Bronchial epithelial cell (primary cell): ENCODE measurements around the gene AKAP9. TPM values are rescaled to one million over a fixed set of nuclear protein-coding genes. Genes with fewer than 3 reads are reported as not detected.
"Not testable (repeated sequence)": the region's sequence is repeated elsewhere in the genome, so short reads cannot be mapped to it uniquely, and the experiment has no call there.

Source experiments
- DNase-seq: peaks from one replicate; pipeline ENCODE4 v3.0.0-alpha.2; 2010; ENCODE audit warnings: low read depth
- FAIRE-seq: peaks from 2 replicates; lab custom pipeline; 2011; peaks lifted over from hg19 to GRCh38; lab: Jason Lieb, UNC
- H3K27me3 ChIP-seq: 2 replicates; pipeline ENCODE4 v1.5.1; 2011; ENCODE audit warnings: low read length; ENCODE audit not compliant: control insufficient read depth, insufficient read depth
- H3K36me3 ChIP-seq: 2 replicates; pipeline ENCODE4 v1.5.1; 2011; ENCODE audit warnings: low read length; ENCODE audit not compliant: control insufficient read depth, insufficient read depth
- H3K4me3 ChIP-seq: 2 replicates; pipeline ENCODE4 v1.5.1; 2011; ENCODE audit warnings: mild to moderate bottlenecking, low read depth, low read length, control low read depth
- CTCF ChIP-seq: IDR thresholded peaks from 2 replicates; pipeline ENCODE4 v1.5.1; 2011; ENCODE audit warnings: mild to moderate bottlenecking, moderate library complexity, low read length, control low read depth, inconsistent platforms; ENCODE audit not compliant: insufficient read depth, severe bottlenecking
- total RNA-seq: library from RNA; depleted of rRNA; stranded (reverse); fragments of >200 nt; gene quantifications from 2 replicates; pipeline ENCODE4 v1.2.1, GENCODE V29; 2014

Gene AKAP9
- total RNA-seq = 34.5 and 38.8 TPM in 2 replicates

- Histone ChIP-seq H3K36me3 (no peaks in the 10 kb centered on the region), H3K27me3 (no peaks in the 10 kb centered on the region), H3K4me3 (peak within 1 kb of the TSS; percentile 60)
- FAIRE-seq (no peak), DNase-seq (peak; percentile 72)
- TF ChIP-seq CTCF = no peak
Measured at GRCh38 chr7:91940572-91941341, at the start of gene AKAP9. AKAP9 (plus strand) TSS chr7:91940862; CDS start chr7:91941100, 238 bp downstream.

GRCh38 chr7:91892099-91892705, 48.5 kb upstream of the AKAP9 start:
- Histone ChIP-seq H3K4me3 (no peak overlapping the region), H3K27me3 (no peaks in the 10 kb centered on the region), H3K36me3 (no peaks in the 10 kb centered on the region)
- DNase-seq (no peak), FAIRE-seq (no peak)
- no peak for TF ChIP-seq CTCF

GRCh38 chr7:91892821-91893340, 47.8 kb upstream of the AKAP9 start:
- H3K27me3 ChIP-seq = no peaks in the 10 kb centered on the region
- DNase-seq (peak; percentile 62), FAIRE-seq (peak; percentile 77)
- H3K4me3 ChIP-seq = no peak overlapping the region
- no peaks in the 10 kb centered on the region for H3K36me3 ChIP-seq
- no peak for TF ChIP-seq CTCF

GRCh38 chr7:91893699-91894098, 47.0 kb upstream of the AKAP9 start:
- H3K4me3 ChIP-seq, H3K36me3 ChIP-seq, H3K27me3 ChIP-seq, FAIRE-seq, DNase-seq: not testable (repeated sequence)

- no peak for FAIRE-seq
- Histone ChIP-seq H3K4me3 (no peak overlapping the region), H3K36me3 (no peaks in the 10 kb centered on the region), H3K27me3 (no peaks in the 10 kb centered on the region)
- no peak for DNase-seq
- no peak for TF ChIP-seq CTCF
Measured at GRCh38 chr7:91894781-91895480, 45.7 kb upstream of the AKAP9 start.
